GM23338 (cell line): Measurements from ENCODE around the gene RBM3. TPM values are rescaled to one million over a fixed set of nuclear protein-coding genes. Genes with fewer than 3 reads are reported as not detected.

ENCODE experiments used
- ATAC-seq: fragments of 200-7000 bp; cut with Tn5 transposase; 3 replicates; pipeline ENCODE4 v1.9.1; 2020
- DNase-seq: peaks from one replicate; pipeline ENCODE4 v3.0.0-alpha.2; 2015; ENCODE audit warnings: low spot score
- H2AFZ ChIP-seq: fragments of 200-600 bp; sonication (generic); 2 replicates; pipeline ENCODE4 v1.8.0; 2016; ENCODE audit warnings: antibody characterized with exemption, mild to moderate bottlenecking, moderate library complexity
- H3F3A ChIP-seq: fragments of 200-600 bp; sonication (generic); replicated peaks from 2 replicates; pipeline ENCODE4 v1.8.0; 2017; ENCODE audit warnings: antibody characterized with exemption, mixed run types, low read depth
- H3K27ac ChIP-seq: fragments of 200-600 bp; sonication (generic); 2 replicates; pipeline ENCODE4 v1.6.1; 2016; ENCODE audit warnings: low read depth
- H3K27me3 ChIP-seq: fragments of 200-600 bp; sonication (generic); 2 replicates; pipeline ENCODE4 v1.8.0; 2016; ENCODE audit warnings: mild to moderate bottlenecking, mixed run types, moderate library complexity; ENCODE audit not compliant: insufficient read depth
- H3K36me3 ChIP-seq: fragments of 200-600 bp; sonication (generic); 2 replicates; pipeline ENCODE4 v1.8.0; 2016; ENCODE audit warnings: mild to moderate bottlenecking; ENCODE audit not compliant: insufficient read depth
- H3K4me1 ChIP-seq: fragments of 200-600 bp; sonication (generic); 2 replicates; pipeline ENCODE4 v1.8.0; 2016; ENCODE audit warnings: mild to moderate bottlenecking, moderate library complexity; ENCODE audit not compliant: insufficient read depth
- H3K4me2 ChIP-seq: fragments of 200-600 bp; sonication (generic); 2 replicates; pipeline ENCODE4 v1.7.1; 2017; ENCODE audit warnings: mixed run types
- H3K4me3 ChIP-seq: fragments of 200-600 bp; sonication (generic); 2 replicates; pipeline ENCODE4 v1.6.1; 2016; ENCODE audit warnings: mixed run types
- H3K79me2 ChIP-seq: fragments of 200-600 bp; sonication (generic); replicated peaks from 2 replicates; pipeline ENCODE4 v1.8.0; 2017; ENCODE audit warnings: mild to moderate bottlenecking; ENCODE audit not compliant: insufficient read depth
- H3K9me2 ChIP-seq: fragments of 200-600 bp; sonication (generic); 2 replicates; pipeline ENCODE4 v1.8.0; 2017; ENCODE audit not compliant: insufficient read depth
- H4K20me1 ChIP-seq: fragments of 200-600 bp; sonication (generic); replicated peaks from 2 replicates; pipeline ENCODE4 v1.8.0; 2017; ENCODE audit warnings: mild to moderate bottlenecking; ENCODE audit not compliant: insufficient read depth
- H3K27ac Mint-ChIP-seq: 2 replicates; pipeline ENCODE4 v1.8.0; 2020; ENCODE audit warnings: inconsistent platforms, mild to moderate bottlenecking, moderate library complexity, mixed read lengths
- H3K27me3 Mint-ChIP-seq: 3 replicates; pipeline ENCODE4 v1.8.0; 2022; ENCODE audit warnings: low read depth, mild to moderate bottlenecking, moderate library complexity, mixed read lengths, inconsistent platforms; ENCODE audit not compliant: insufficient read depth, poor library complexity
- H3K36me3 Mint-ChIP-seq: 3 replicates; pipeline ENCODE4 v1.8.0; 2021; ENCODE audit warnings: low read depth, mild to moderate bottlenecking, inconsistent platforms, moderate library complexity, mixed read lengths
- H3K4me1 Mint-ChIP-seq: 3 replicates; pipeline ENCODE4 v1.8.0; 2020; ENCODE audit warnings: mild to moderate bottlenecking, inconsistent platforms, mixed read lengths
- H3K4me3 Mint-ChIP-seq: 3 replicates; pipeline ENCODE4 v1.8.0; 2021; ENCODE audit warnings: moderate library complexity, mild to moderate bottlenecking, inconsistent platforms, mixed read lengths
- H3K9me3 Mint-ChIP-seq: 3 replicates; pipeline ENCODE4 v1.8.0; 2020; ENCODE audit warnings: moderate library complexity, mild to moderate bottlenecking, inconsistent platforms, mixed read lengths
- CREB1 ChIP-seq: fragments of 250-450 bp; sonication (Bioruptor Pico); IDR thresholded peaks from 2 replicates; pipeline ENCODE4 v1.5.0; 2020; ENCODE audit warnings: low read depth, mild to moderate bottlenecking, moderate library complexity
- CTCF ChIP-seq, 2 experiments: fragments of 200-600 bp in 1 of 2; sonication (generic) in 1 of 2; conservative IDR thresholded peaks; 2 replicates each; pipeline versions ENCODE4 v1.5.1 to v1.6.1; 2016 to 2017; ENCODE audit warnings: antibody characterized with exemption in 2 of 2, low read depth in 2 of 2, mild to moderate bottlenecking in 2 of 2, moderate library complexity in 1 of 2
- ETS1 ChIP-seq: IDR thresholded peaks from 2 replicates; pipeline ENCODE4 v1.6.1; 2016; ENCODE audit warnings: antibody characterized with exemption
- EZH2phosphoT487 ChIP-seq: fragments of 200-600 bp; sonication (generic); IDR thresholded peaks from one replicate; pipeline ENCODE4 v1.8.1; 2018; ENCODE audit warnings: antibody characterized with exemption; ENCODE audit not compliant: unreplicated experiment
- JUNB ChIP-seq: IDR thresholded peaks from one replicate; pipeline ENCODE4 v1.6.1; 2016; ENCODE audit warnings: antibody characterized with exemption; ENCODE audit not compliant: unreplicated experiment
- POLR2AphosphoS5 ChIP-seq: IDR thresholded peaks from 2 replicates; pipeline ENCODE4 v1.6.1; 2016; ENCODE audit warnings: antibody characterized with exemption, low read depth
- STAT1 ChIP-seq: IDR thresholded peaks from one replicate; pipeline ENCODE4 v1.6.1; 2016; ENCODE audit warnings: antibody characterized with exemption; ENCODE audit not compliant: unreplicated experiment
- ZNF114 ChIP-seq: fragments of 250-450 bp; sonication (Bioruptor Pico); IDR thresholded peaks from 2 replicates; pipeline ENCODE4 v1.5.0; 2020; ENCODE audit warnings: mild to moderate bottlenecking, moderate library complexity
- ZNF331 ChIP-seq: fragments of 250-450 bp; sonication (Bioruptor Pico); IDR thresholded peaks from 2 replicates; pipeline ENCODE4 v1.5.0; 2020; ENCODE audit warnings: low read depth, mild to moderate bottlenecking, moderate library complexity
- ZNF462 ChIP-seq: fragments of 250-450 bp; sonication (Bioruptor Pico); IDR thresholded peaks from 2 replicates; pipeline ENCODE4 v1.5.0; 2020; ENCODE audit warnings: mild to moderate bottlenecking, moderate library complexity
- polyA plus RNA-seq: library from polyadenylated mRNA; unstranded; fragments of >200 nt; fragmentation: Nextera tagmentation; extraction: Ambion mirVana; gene quantifications from 2 replicates; pipeline ENCODE4 v1.2.1, GENCODE V29; 2016
- total RNA-seq: library from RNA; depleted of rRNA; stranded (reverse); fragments of >200 nt; shearing (Covaris generic); gene quantifications from 2 replicates; pipeline ENCODE4 v1.2.3, GENCODE V29; 2014

RBM3 gene
- total and polyA plus RNA-seq, 2 experiments from 2014 or later = 77.5 to 103 TPM

GRCh38 chrX:48569958-48570357 is 4.3 kb upstream of the RBM3 start:
- DNase-seq (no peak), ATAC-seq (no peak)
- H3K36me3 ChIP-seq = peaks cover under 1% of the 10 kb centered on the region; the same call in 1 of the 2 replicates
- H3K4me1 ChIP-seq = no peaks in the 10 kb centered on the region
- H2AFZ ChIP-seq = no peak overlapping the region
- no peaks in the 10 kb centered on the region for H3K9me2 ChIP-seq
- H3K27me3 ChIP-seq = no peaks in the 10 kb centered on the region
- H3K4me3 ChIP-seq = no peak overlapping the region
- Mint-ChIP-seq H3K9me3 (no peaks in the 10 kb centered on the region), H3K36me3 (peaks cover 6% of the 10 kb centered on the region), H3K4me1 (peaks cover 5% of the 10 kb centered on the region; the same call in 1 of the 3 replicates), H3K4me3 (no peak overlapping the region), H3K27ac (no peak overlapping the region), H3K27me3 (peaks cover 2% of the 10 kb centered on the region)
- no peak overlapping the region for H3K4me2 ChIP-seq
- no peak for TF ChIP-seq CREB1 (CRISPR knock-in tag)
- TF ChIP-seq STAT1 = no peak
- TF ChIP-seq ETS1 = no peak
- no peak for TF ChIP-seq CTCF (conservative IDR thresholded peaks at IDR 0.05; ENCODE audit: low read depth in 2 of 2)
- TF ChIP-seq POLR2AphosphoS5 = no peak
- TF ChIP-seq EZH2phosphoT487 = no peak
- TF ChIP-seq JUNB = no peak
- TF ChIP-seq ZNF462 = no peak
- TF ChIP-seq ZNF114 (CRISPR knock-in tag) = no peak
- no peak for TF ChIP-seq ZNF331
- H4K20me1 ChIP-seq = no peaks in the 10 kb centered on the region
- H3K79me2 ChIP-seq = peaks cover under 1% of the 10 kb centered on the region
- H3K27ac ChIP-seq = no peak overlapping the region
- no peaks in the 10 kb centered on the region for H3F3A ChIP-seq
